Keratinocyte (primary cell): ENCODE measurements around the gene MED14. TPM values are rescaled to one million over a fixed set of nuclear protein-coding genes. Genes with fewer than 3 reads are reported as not detected.
"Not testable (repeated sequence)": the region's sequence is repeated elsewhere in the genome, so short reads cannot be mapped to it uniquely, and the experiment has no call there.

Experiments
- DNase-seq: peaks from one replicate; pipeline ENCODE4 v3.0.0-alpha.2; 2011; ENCODE audit warnings: low read depth, missing footprints, low spot score
- FAIRE-seq: peaks from 2 replicates; lab custom pipeline; 2011; peaks lifted over from hg19 to GRCh38; lab: Jason Lieb, UNC
- H2AFZ ChIP-seq: 2 replicates; pipeline ENCODE4 v1.6.0; 2012; ENCODE audit warnings: low read length, control low read depth, inconsistent platforms; ENCODE audit not compliant: control insufficient read depth
- H3K27ac ChIP-seq: 2 replicates; pipeline ENCODE4 v1.5.1; 2011; ENCODE audit warnings: low read length; ENCODE audit not compliant: control insufficient read depth, insufficient read depth
- H3K27me3 ChIP-seq: 3 replicates; pipeline ENCODE4 v1.6.0; 2011; ENCODE audit warnings: low read length; ENCODE audit not compliant: control insufficient read depth, insufficient read depth; ENCODE audit errors: extremely low read depth
- H3K36me3 ChIP-seq, 2 experiments: 2 replicates in 1 of 2; 3 replicates in 1 of 2; pipeline ENCODE4 v1.5.1; 2011; ENCODE audit warnings: low read length in 2 of 2, mild to moderate bottlenecking in 1 of 2; ENCODE audit not compliant: control insufficient read depth in 2 of 2, insufficient read depth in 2 of 2; ENCODE audit errors: extremely low read depth in 1 of 2
- H3K4me1 ChIP-seq: 3 replicates; pipeline ENCODE4 v1.5.1; 2011; ENCODE audit warnings: low read length; ENCODE audit not compliant: control insufficient read depth, insufficient read depth; ENCODE audit errors: extremely low read depth
- H3K4me2 ChIP-seq: 3 replicates; pipeline ENCODE4 v1.6.0; 2011; ENCODE audit warnings: low read depth, low read length; ENCODE audit not compliant: control insufficient read depth, insufficient read depth; ENCODE audit errors: extremely low read depth
- H3K4me3 ChIP-seq, 3 experiments: fragments of 200-600 bp in 1 of 3; sonication (generic) in 1 of 3; 2 replicates in 2 of 3; 3 replicates in 1 of 3; pipeline ENCODE4 v1.5.1; 2011 to 2016; ENCODE audit warnings: low read length in 3 of 3, mild to moderate bottlenecking in 3 of 3, control low read depth in 2 of 3, inconsistent platforms in 1 of 3, low read depth in 1 of 3, mixed read lengths in 1 of 3, mixed run types in 1 of 3, moderate library complexity in 1 of 3; ENCODE audit not compliant: control insufficient read depth in 2 of 3, insufficient read depth in 2 of 3; ENCODE audit errors: extremely low read depth in 1 of 3
- H3K79me2 ChIP-seq: 2 replicates; pipeline ENCODE4 v1.6.0; 2012; ENCODE audit warnings: low read length; ENCODE audit not compliant: control insufficient read depth, insufficient read depth
- H3K9ac ChIP-seq: 3 replicates; pipeline ENCODE4 v1.6.0; 2011; ENCODE audit warnings: low read length; ENCODE audit not compliant: control insufficient read depth, insufficient read depth; ENCODE audit errors: extremely low read depth
- H3K9me1 ChIP-seq: 3 replicates; pipeline ENCODE4 v1.6.0; 2011; ENCODE audit warnings: low read length; ENCODE audit not compliant: control insufficient read depth, insufficient read depth; ENCODE audit errors: extremely low read depth
- H3K9me3 ChIP-seq: 2 replicates; pipeline ENCODE4 v1.5.1; 2012; ENCODE audit warnings: low read depth, low read length; ENCODE audit not compliant: control insufficient read depth
- H4K20me1 ChIP-seq: 3 replicates; pipeline ENCODE4 v1.6.0; 2011; ENCODE audit warnings: low read length; ENCODE audit not compliant: control insufficient read depth, insufficient read depth; ENCODE audit errors: extremely low read depth
- EZH2 ChIP-seq: IDR thresholded peaks from one replicate; pipeline ENCODE4 v1.6.1; 2012; ENCODE audit warnings: inconsistent platforms, mild to moderate bottlenecking, low read length, moderate library complexity
- dilution Hi-C: fragments of 300-500 bp; cut with MboI; formaldehyde crosslinking; loops from one replicate; pipeline ENCODE4 v1.7.0; 2020; ENCODE audit warnings: low sequenced_read_pairs; ENCODE audit not compliant: extremely low pct_ligation_motif_present
- polyA minus RNA-seq, 3 experiments: library from RNA; depleted of rRNA, polyadenylated mRNA; stranded (reverse); fragments of >200 nt; gene quantifications; 1 replicate in 1 of 3; 2 replicates in 1 of 3; 3 replicates in 1 of 3; pipeline ENCODE4 v1.2.3, GENCODE V29; 2011
- polyA plus RNA-seq, 5 experiments: library from polyadenylated mRNA; depleted of rRNA in 3 of 5; stranded (reverse) in 3 of 5; stranded (forward) in 1 of 5; unstranded in 1 of 5; fragments of >200 nt; gene quantifications; 1 replicate in 1 of 5; 2 replicates in 3 of 5; 3 replicates in 1 of 5; pipeline versions ENCODE4 v1.2.1 to v1.2.3, GENCODE V29; 2011 to 2012; ENCODE audit warnings: missing spikeins in 2 of 5, low read depth in 1 of 5, low replicate concordance in 1 of 5
- TF ChIP-seq, protein P1 (sequence below), 3 experiments: IDR thresholded peaks in 1 of 3; conservative IDR thresholded peaks in 1 of 3; optimal IDR thresholded peaks in 1 of 3; 2 replicates in 2 of 3; 3 replicates in 1 of 3; pipeline versions ENCODE3 to v1.5.1; 2011; ENCODE audit warnings: low read length in 3 of 3, mild to moderate bottlenecking in 3 of 3, moderate library complexity in 2 of 3, control low read depth in 1 of 3, inconsistent platforms in 1 of 3; ENCODE audit not compliant: insufficient read depth in 2 of 3; ENCODE audit errors: extremely low read depth in 1 of 3

The MED14 gene
- 19.9 to 28.0 TPM (median 25.9 TPM) in 3 replicates for polyA plus RNA-seq
- polyA plus RNA-seq (2011; ENCODE audit: low read depth): 12.1 TPM
- polyA plus RNA-seq (2011; cell fraction: cytosol; rRNA removed): 20.6 and 31.4 TPM in 2 replicates
- 60.4 and 62.7 TPM in 2 replicates for polyA plus RNA-seq (2011; cell fraction: nucleus; rRNA removed)
- 16.0 and 17.5 TPM in 2 replicates for polyA plus RNA-seq (2012; ENCODE audit: low replicate concordance)
- polyA minus RNA-seq: 27.8 to 76.9 TPM (median 32.3 TPM) in 3 replicates
- 9.6 TPM for polyA minus RNA-seq (2011; cell fraction: cytosol; rRNA and poly(A)+ RNA removed)
- polyA minus RNA-seq (2011; cell fraction: nucleus; rRNA and poly(A)+ RNA removed): 31.7 and 62.0 TPM in 2 replicates

GRCh38 chrX:40735325-40736169 lies at the start of gene MED14:
MED14 (minus strand) TSS chrX:40735542; CDS start chrX:40735412, 130 bp downstream.
- peak within 1 kb of the TSS; percentile 79 to 87 (median 81) for H3K4me3 ChIP-seq
- H3K9ac ChIP-seq: peak within 1 kb of the TSS; percentile 89
- peak within 1 kb of the TSS; percentile 89 for H2AFZ ChIP-seq
- H3K9me3 ChIP-seq: no peaks in the 10 kb centered on the region
- peaks cover 15% of the 10 kb centered on the region for H3K4me1 ChIP-seq
- H3K27me3 ChIP-seq: no peaks in the 10 kb centered on the region
- no peaks in the 10 kb centered on the region for H3K9me1 ChIP-seq
- dilution Hi-C loops: no loop called here
- peak within 1 kb of the TSS; percentile 90 for H3K27ac ChIP-seq
- no peaks in the 10 kb centered on the region for H4K20me1 ChIP-seq
- TF ChIP-seq, protein P1, sequence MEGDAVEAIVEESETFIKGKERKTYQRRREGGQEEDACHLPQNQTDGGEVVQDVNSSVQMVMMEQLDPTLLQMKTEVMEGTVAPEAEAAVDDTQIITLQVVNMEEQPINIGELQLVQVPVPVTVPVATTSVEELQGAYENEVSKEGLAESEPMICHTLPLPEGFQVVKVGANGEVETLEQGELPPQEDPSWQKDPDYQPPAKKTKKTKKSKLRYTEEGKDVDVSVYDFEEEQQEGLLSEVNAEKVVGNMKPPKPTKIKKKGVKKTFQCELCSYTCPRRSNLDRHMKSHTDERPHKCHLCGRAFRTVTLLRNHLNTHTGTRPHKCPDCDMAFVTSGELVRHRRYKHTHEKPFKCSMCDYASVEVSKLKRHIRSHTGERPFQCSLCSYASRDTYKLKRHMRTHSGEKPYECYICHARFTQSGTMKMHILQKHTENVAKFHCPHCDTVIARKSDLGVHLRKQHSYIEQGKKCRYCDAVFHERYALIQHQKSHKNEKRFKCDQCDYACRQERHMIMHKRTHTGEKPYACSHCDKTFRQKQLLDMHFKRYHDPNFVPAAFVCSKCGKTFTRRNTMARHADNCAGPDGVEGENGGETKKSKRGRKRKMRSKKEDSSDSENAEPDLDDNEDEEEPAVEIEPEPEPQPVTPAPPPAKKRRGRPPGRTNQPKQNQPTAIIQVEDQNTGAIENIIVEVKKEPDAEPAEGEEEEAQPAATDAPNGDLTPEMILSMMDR (optimal IDR thresholded peaks at IDR 0.05 in 1 of 3, IDR thresholded peaks at IDR 0.05 in 1 of 3, conservative IDR thresholded peaks at IDR 0.05 in 1 of 3; ENCODE audit: extremely low read depth in 1 of 3, insufficient read depth in 2 of 3, low read length in 3 of 3): peak; percentile 35 to 81 (median 38)
- no peak for TF ChIP-seq EZH2
- peaks cover 36% of the 10 kb centered on the region for H3K79me2 ChIP-seq
- peak within 1 kb of the TSS; percentile 91 for H3K4me2 ChIP-seq
- DNase-seq (peak; percentile 49), FAIRE-seq (peak; percentile 49)
- H3K36me3 ChIP-seq: no peaks in the 10 kb centered on the region

DNA sequence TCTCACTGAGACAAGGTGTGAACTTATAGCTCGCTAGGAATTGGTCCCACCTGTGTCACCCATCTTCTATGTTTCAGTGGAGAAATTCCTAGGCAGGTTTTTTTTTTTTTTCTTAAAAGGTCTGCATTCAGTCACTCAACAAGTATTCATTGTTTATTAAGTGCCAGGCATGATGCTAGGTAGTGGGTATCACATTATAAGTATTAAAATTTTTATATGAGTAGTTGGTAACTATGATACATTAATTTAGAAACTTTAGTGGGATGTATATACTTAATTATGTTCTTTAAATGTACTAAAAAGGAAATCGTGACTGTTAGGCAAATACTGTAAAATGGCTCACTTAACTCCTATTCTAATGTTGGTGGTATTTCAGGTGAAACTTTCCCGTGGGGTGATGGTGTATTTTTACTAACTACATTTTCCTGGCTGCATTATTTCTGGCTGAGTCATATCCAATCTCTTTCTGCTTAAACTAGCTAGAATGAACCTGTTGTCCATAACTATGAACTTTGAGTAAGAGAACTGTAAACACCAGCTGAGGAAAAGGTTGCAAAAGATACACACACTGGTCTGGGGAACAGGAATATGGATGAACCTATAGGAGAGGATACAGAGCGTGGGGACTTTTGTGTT lies 49.3 kb upstream of the MED14 start:
- Histone ChIP-seq H3K4me2 (no peak overlapping the region), H4K20me1 (no peaks in the 10 kb centered on the region), H3K9ac (no peak overlapping the region), H3K4me3 (no peak overlapping the region), H2AFZ (no peak overlapping the region), H3K36me3 (no peaks in the 10 kb centered on the region), H3K4me1 (peaks cover under 1% of the 10 kb centered on the region), H3K9me1 (no peaks in the 10 kb centered on the region), H3K9me3 (no peaks in the 10 kb centered on the region), H3K27ac (no peak overlapping the region), H3K27me3 (peaks cover 3% of the 10 kb centered on the region), H3K79me2 (no peaks in the 10 kb centered on the region)
- FAIRE-seq (no peak), DNase-seq (no peak)
- TF ChIP-seq EZH2: no peak
- TF ChIP-seq, protein P1 (optimal IDR thresholded peaks at IDR 0.05 in 1 of 3, IDR thresholded peaks at IDR 0.05 in 1 of 3, conservative IDR thresholded peaks at IDR 0.05 in 1 of 3; ENCODE audit: extremely low read depth in 1 of 3, insufficient read depth in 2 of 3, low read length in 3 of 3): no peak
- dilution Hi-C loops: no loop called here

GRCh38 chrX:40782644-40783259 lies 47.4 kb upstream of the MED14 start:
- H3K9me1 ChIP-seq, H3K79me2 ChIP-seq, H3K4me2 ChIP-seq, H2AFZ ChIP-seq, H3K36me3 ChIP-seq, H4K20me1 ChIP-seq, H3K27me3 ChIP-seq, DNase-seq, H3K27ac ChIP-seq, H3K9ac ChIP-seq, H3K9me3 ChIP-seq, dilution Hi-C loops, FAIRE-seq, H3K4me3 ChIP-seq: not testable (repeated sequence)
- H3K4me1 ChIP-seq: peaks cover 12% of the 10 kb centered on the region
